Measurements from ENCODE around the gene CAMKV. TPM values are rescaled to one million over a fixed set of nuclear protein-coding genes. Genes with fewer than 3 reads are reported as not detected.

Gene CAMKV
- total RNA-seq, 1 experiment from 2014 or later = 0.10 TPM

- ChIA-PET CTCF (interaction anchor here (0.6 to 2.2 kb wide), 15 partner anchors 8 to 302 kb away, joined by 3 to 34 read pairs (median 3); partner anchors contain the start of gene INKA1), POLR2A (interaction anchor here (0.9 kb wide), 2 partner anchors 11 to 61 kb away, joined by 3 to 4 read pairs; no protein-coding TSS in a partner anchor), RAD21 (ENCODE audit: low non-redundant PET in 1 of 2, low total read pairs in 2 of 2, uncharacterized antibody in 2 of 2, unreplicated experiment in 2 of 2) (interaction anchor here (1.0 to 1.9 kb wide), 4 partner anchors 36 to 300 kb away, joined by 3 to 9 read pairs (median 6); partner anchors contain the start of gene INKA1 (in 2 of the 2))
- Histone ChIP-seq H4K20me1 (ENCODE audit: insufficient read depth) (no peaks in the 10 kb centered on the region; the same call in 1 of the 2 replicates), H3K9me3 (ENCODE audit: control insufficient read depth in 1 of 2, insufficient read depth in 1 of 2, low read depth in 1 of 2, low read length in 2 of 2) (no peaks in the 10 kb centered on the region), H3K79me2 (ENCODE audit: insufficient read depth, low read length) (no peaks in the 10 kb centered on the region), H3K27ac (ENCODE audit: low read depth, low read length) (no peak overlapping the region), H2AFZ (ENCODE audit: low read depth, low read length, poor library complexity, severe bottlenecking) (no peak overlapping the region), H3K36me3 (ENCODE audit: control insufficient read depth in 1 of 2, insufficient read depth in 2 of 2, low read length in 2 of 2) (peaks cover 5 to 28% of the 10 kb centered on the region in 2 experiments; a peak in 3 of 4 replicates), H3K4me3 (replicated peaks in 1 of 2; ENCODE audit: low read depth in 1 of 2, low read length in 2 of 2) (no peak overlapping the region), H3K4me2 (ENCODE audit: low read length) (no peak overlapping the region), H3K4me1 (ENCODE audit: control insufficient read depth in 1 of 2, insufficient read depth in 2 of 2, low read length in 2 of 2) (peaks cover 4 to 10% of the 10 kb centered on the region in 2 experiments; a peak in 1 of 4 replicates), H3K9me2 (ENCODE audit: insufficient read depth) (no peaks in the 10 kb centered on the region), H3K9ac (ENCODE audit: low read length) (no peak overlapping the region), H3K27me3 (ENCODE audit: insufficient read depth, low read length) (no peaks in the 10 kb centered on the region)
- ATAC-seq (peak; percentile 80), DNase-seq (ENCODE audit: low read depth, low spot score) (peak; percentile 44)
- BruUV-seq (replicated peaks) = no TSS peak
- peak; percentile 89 for TF ChIP-seq RAD21 (IDR thresholded peaks at IDR 0.05; ENCODE audit: low read depth)
- TF ChIP-seq EZH2 (IDR thresholded peaks at IDR 0.05) = no peak
- no peak for TF ChIP-seq ZNF274 (IDR thresholded peaks at IDR 0.05; ENCODE audit: low read depth, low read length)
- TF ChIP-seq, protein P1, sequence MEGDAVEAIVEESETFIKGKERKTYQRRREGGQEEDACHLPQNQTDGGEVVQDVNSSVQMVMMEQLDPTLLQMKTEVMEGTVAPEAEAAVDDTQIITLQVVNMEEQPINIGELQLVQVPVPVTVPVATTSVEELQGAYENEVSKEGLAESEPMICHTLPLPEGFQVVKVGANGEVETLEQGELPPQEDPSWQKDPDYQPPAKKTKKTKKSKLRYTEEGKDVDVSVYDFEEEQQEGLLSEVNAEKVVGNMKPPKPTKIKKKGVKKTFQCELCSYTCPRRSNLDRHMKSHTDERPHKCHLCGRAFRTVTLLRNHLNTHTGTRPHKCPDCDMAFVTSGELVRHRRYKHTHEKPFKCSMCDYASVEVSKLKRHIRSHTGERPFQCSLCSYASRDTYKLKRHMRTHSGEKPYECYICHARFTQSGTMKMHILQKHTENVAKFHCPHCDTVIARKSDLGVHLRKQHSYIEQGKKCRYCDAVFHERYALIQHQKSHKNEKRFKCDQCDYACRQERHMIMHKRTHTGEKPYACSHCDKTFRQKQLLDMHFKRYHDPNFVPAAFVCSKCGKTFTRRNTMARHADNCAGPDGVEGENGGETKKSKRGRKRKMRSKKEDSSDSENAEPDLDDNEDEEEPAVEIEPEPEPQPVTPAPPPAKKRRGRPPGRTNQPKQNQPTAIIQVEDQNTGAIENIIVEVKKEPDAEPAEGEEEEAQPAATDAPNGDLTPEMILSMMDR (IDR thresholded peaks at IDR 0.05 in 2 of 3, conservative IDR thresholded peaks at IDR 0.05 in 1 of 3; ENCODE audit: borderline replicate concordance in 1 of 3, insufficient read depth in 1 of 3, low read depth in 2 of 3, low read length in 2 of 3) = peak; percentile 85 to 92 (median 89)
- TF ChIP-seq EGR1 (IDR thresholded peaks at IDR 0.05; ENCODE audit: low read depth) = no peak
- intact Hi-C loops (cut with micrococcal nuclease) = loop anchor here (1.0 to 5.0 kb wide), 4 partner anchors 37 to 300 kb away; partner anchors contain the start of gene GMPPB
These were observed 30.4 kb downstream of the CAMKV start for GRCh38 chr3:49839193-49839809.

GRCh38 chr3:49831341-49831740, 38.4 kb downstream of the CAMKV start:
- DNase-seq (ENCODE audit: low read depth, low spot score) = no peak
- ChIA-PET CTCF (interaction anchor here (2.2 kb wide), 1 partner anchor 29 kb away, joined by 7 read pairs; the partner anchor contains the start of gene INKA1), RAD21 (ENCODE audit: low non-redundant PET in 1 of 2, low total read pairs in 2 of 2, uncharacterized antibody in 2 of 2, unreplicated experiment in 2 of 2) (no interaction called here), POLR2A (no interaction called here)
- TF ChIP-seq EZH2phosphoT487 (IDR thresholded peaks at IDR 0.05; ENCODE audit: borderline replicate concordance) = no peak
- TF ChIP-seq REST (IDR thresholded peaks at IDR 0.05; ENCODE audit: low read depth) = no peak
- TF ChIP-seq POLR2AphosphoS5 (IDR thresholded peaks at IDR 0.05; ENCODE audit: low read depth, low read length) = no peak
- TF ChIP-seq EZH2 (IDR thresholded peaks at IDR 0.05) = no peak
- no peak for TF ChIP-seq SIN3A (IDR thresholded peaks at IDR 0.05; ENCODE audit: low read depth)
- TF ChIP-seq JUND (IDR thresholded peaks at IDR 0.05) = no peak
- H3K79me2 ChIP-seq (ENCODE audit: insufficient read depth, low read length) = no peaks in the 10 kb centered on the region
- no peaks in the 10 kb centered on the region for H4K20me1 ChIP-seq (ENCODE audit: insufficient read depth)
- no peak overlapping the region for H3K27ac ChIP-seq (ENCODE audit: low read depth, low read length)
- H3K9ac ChIP-seq (ENCODE audit: low read length) = no peak overlapping the region
- no peak for ATAC-seq
- H2AFZ ChIP-seq (ENCODE audit: low read depth, low read length, poor library complexity, severe bottlenecking) = no peak overlapping the region
- BruUV-seq (replicated peaks) = no TSS peak
- no peak overlapping the region for H3K4me2 ChIP-seq (ENCODE audit: low read length)
- H3K9me3 ChIP-seq (ENCODE audit: control insufficient read depth in 1 of 2, insufficient read depth in 1 of 2, low read depth in 1 of 2, low read length in 2 of 2) = no peaks in the 10 kb centered on the region
- H3K36me3 ChIP-seq (ENCODE audit: control insufficient read depth in 1 of 2, insufficient read depth in 2 of 2, low read length in 2 of 2) = peaks cover 12 to 34% of the 10 kb centered on the region in 2 experiments
- no peaks in the 10 kb centered on the region for H3K27me3 ChIP-seq (ENCODE audit: insufficient read depth, low read length)
- intact Hi-C loops (cut with micrococcal nuclease) = no loop called here
- no peaks in the 10 kb centered on the region for H3K9me2 ChIP-seq (ENCODE audit: insufficient read depth)
- no peak overlapping the region for H3K4me3 ChIP-seq (replicated peaks in 1 of 2; ENCODE audit: low read depth in 1 of 2, low read length in 2 of 2)
- H3K4me1 ChIP-seq (ENCODE audit: control insufficient read depth in 1 of 2, insufficient read depth in 2 of 2, low read length in 2 of 2) = no peaks in the 10 kb centered on the region
